ENCODE measurements around the gene DNAJB5.

Gene DNAJB5

GRCh38 chr9:34990908-34991606 is 1.5 kb downstream of the DNAJB5 start:
- TF ChIP-seq CTCF (IDR thresholded peaks at IDR 0.05), result no peak
- DNase-seq (ENCODE audit: low spot score), result peak; percentile 74
- peak overlapping the region; percentile 97 for H3K4me3 ChIP-seq
- peak overlapping the region; percentile 97 to 99 for H3K27ac ChIP-seq

GRCh38 chr9:34991607-34992375 is 2.2 kb downstream of the DNAJB5 start:
- peak overlapping the region; percentile 97 for H3K4me3 ChIP-seq
- H3K27ac ChIP-seq, result peak overlapping the region; percentile 97 to 99

DNA sequence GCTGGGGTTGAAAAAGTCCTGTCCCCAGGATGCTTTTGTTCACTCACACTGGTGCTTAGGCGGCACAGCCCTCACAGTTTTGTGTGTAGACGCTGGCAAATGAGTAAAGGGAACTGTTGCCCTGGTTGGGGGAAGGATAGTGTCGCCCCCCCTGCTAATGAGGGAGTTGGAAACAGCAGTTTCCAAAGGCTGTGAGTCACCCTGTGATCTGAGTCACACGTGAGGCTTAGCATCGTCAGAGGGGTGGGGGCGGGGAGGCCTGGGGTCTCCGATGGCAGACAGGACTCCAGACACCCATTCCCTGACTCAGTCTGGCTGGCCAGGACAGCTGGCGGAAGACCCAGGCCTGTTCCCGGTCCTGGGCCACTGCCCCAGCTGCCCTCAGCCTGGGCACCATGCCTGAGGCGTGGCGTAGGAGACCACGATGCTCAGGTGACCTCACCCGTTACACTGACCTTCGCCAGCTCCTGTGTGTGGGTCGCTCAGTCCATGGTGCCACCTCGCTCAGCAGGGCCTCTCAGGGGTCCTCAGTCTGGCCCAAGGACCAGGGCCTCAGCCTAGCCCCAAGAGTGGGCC is 2.9 kb downstream of the DNAJB5 start:
- H3K27ac ChIP-seq, result peak overlapping the region; percentile 97 to 99
- peak; percentile 95 for DNase-seq (ENCODE audit: low spot score)
- H3K4me3 ChIP-seq, result peak overlapping the region; percentile 97
- no peak for TF ChIP-seq CTCF (IDR thresholded peaks at IDR 0.05)

More at GRCh38 chr9:34991607-34992375, 2.2 kb downstream of the DNAJB5 start:
- DNase-seq (ENCODE audit: low spot score), result peak; percentile 81
- no peak for TF ChIP-seq CTCF (IDR thresholded peaks at IDR 0.05)

DNA sequence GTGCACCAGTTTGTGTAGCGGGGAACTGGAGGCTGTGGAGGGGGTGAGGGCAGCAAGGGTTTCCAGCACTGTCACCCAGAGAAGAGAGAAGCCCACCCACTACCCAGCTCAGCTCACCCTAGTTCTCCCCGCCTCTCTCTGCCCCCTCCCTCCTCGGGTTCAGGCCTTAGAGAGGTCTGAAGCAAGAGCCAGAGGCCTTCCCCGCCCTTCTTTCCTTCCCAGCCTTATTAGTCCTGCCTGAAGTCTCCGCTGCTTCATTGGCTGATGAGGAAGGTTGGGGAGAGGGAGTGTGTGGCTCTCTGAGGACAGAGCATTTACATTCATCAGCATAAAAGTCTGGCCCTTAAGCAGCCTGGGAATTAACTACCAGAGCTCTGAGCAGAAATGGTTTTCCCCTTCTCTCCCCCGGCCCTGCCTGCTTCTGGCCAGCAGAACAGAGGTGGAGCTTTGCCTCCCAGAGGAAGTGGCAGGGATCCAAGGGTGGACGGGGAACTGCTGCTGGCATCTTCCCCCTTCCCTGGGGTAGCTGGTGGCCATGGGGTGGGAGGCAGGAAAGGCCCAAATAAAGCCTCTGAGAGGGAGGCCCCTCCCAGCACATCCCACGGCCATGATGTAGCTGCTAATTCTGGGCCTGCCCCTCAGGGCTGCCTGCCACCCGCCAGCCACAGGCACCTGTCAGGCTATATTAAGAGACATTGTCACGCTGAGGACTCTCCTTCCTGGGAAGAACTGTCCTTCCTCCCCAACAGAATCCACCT is 4.1 kb downstream of the DNAJB5 start:
- TF ChIP-seq CTCF (IDR thresholded peaks at IDR 0.05), result no peak
- peak; percentile 95 for DNase-seq (ENCODE audit: low spot score)
- H3K27ac ChIP-seq, result peak overlapping the region; percentile 97 to 99
- H3K4me3 ChIP-seq, result peak overlapping the region; percentile 45

GRCh38 chr9:34994260-34994899 is 4.8 kb downstream of the DNAJB5 start:
- TF ChIP-seq CTCF (IDR thresholded peaks at IDR 0.05), result no peak
- peak overlapping the region; percentile 45 for H3K4me3 ChIP-seq
- peak; percentile 74 for DNase-seq (ENCODE audit: low spot score)

GRCh38 chr9:34994900-34995669 is 5.5 kb downstream of the DNAJB5 start:
- no peak for TF ChIP-seq CTCF (IDR thresholded peaks at IDR 0.05)
- peak; percentile 73 for DNase-seq (ENCODE audit: low spot score)
- peak overlapping the region; percentile 97 to 99 for H3K27ac ChIP-seq
- no peak overlapping the region for H3K4me3 ChIP-seq

More at GRCh38 chr9:34994260-34994899, 4.8 kb downstream of the DNAJB5 start:
- H3K27ac ChIP-seq, result peak overlapping the region; percentile 97 to 99
